Lower leg skin (tissue), 3 donors: Measurements from ENCODE around the gene WDFY4.

Experiments
- POLR2A ChIP-seq, 2 donors: fragments of 450-650 bp; IDR thresholded peaks; one replicate each; pipeline ENCODE4 v1.6.1; 2016 to 2017; ENCODE audit warnings: antibody characterized with exemption in 2 of 2, mild to moderate bottlenecking in 1 of 2, moderate library complexity in 1 of 2
- TF ChIP-seq, protein P1 (sequence below), 3 donors: fragments of 450-650 bp; IDR thresholded peaks; one replicate each; pipeline ENCODE4 v1.5.1; 2016; ENCODE audit warnings: antibody characterized with exemption in 3 of 3, mild to moderate bottlenecking in 3 of 3, moderate library complexity in 2 of 3

DNA sequence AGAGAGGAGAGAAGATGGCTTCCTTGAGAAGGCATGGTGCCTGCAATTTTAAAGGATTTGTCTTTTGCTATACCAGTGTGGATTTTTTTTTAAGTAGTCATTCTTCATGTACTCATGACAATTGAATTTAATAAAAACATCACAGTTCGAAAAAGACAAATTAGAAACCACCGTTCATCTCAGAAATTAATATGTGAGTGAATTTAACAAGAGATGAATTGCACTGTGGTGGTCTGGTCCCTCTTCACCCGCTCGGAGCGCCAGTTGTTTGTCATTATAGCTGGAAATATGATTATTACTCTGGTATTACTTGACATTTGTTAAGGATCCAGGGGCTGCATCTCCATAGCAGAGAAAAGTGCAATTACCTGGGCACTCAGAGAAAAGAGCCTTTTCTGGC, 163.0 kb downstream of the WDFY4 start:
- TF ChIP-seq, protein P1, sequence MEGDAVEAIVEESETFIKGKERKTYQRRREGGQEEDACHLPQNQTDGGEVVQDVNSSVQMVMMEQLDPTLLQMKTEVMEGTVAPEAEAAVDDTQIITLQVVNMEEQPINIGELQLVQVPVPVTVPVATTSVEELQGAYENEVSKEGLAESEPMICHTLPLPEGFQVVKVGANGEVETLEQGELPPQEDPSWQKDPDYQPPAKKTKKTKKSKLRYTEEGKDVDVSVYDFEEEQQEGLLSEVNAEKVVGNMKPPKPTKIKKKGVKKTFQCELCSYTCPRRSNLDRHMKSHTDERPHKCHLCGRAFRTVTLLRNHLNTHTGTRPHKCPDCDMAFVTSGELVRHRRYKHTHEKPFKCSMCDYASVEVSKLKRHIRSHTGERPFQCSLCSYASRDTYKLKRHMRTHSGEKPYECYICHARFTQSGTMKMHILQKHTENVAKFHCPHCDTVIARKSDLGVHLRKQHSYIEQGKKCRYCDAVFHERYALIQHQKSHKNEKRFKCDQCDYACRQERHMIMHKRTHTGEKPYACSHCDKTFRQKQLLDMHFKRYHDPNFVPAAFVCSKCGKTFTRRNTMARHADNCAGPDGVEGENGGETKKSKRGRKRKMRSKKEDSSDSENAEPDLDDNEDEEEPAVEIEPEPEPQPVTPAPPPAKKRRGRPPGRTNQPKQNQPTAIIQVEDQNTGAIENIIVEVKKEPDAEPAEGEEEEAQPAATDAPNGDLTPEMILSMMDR (IDR thresholded peaks at IDR 0.05): no peak
- no peak for TF ChIP-seq POLR2A (IDR thresholded peaks at IDR 0.05)
